ENCODE measurements around the gene PRMT7.
A peak's percentile ranks its signal among the peaks of the same experiment; 100 is the strongest.

The PRMT7 gene

GRCh38 chr16:68362947-68363657 is 52.3 kb downstream of the PRMT7 start:
- H3K9me3 ChIP-seq (ENCODE audit: insufficient read depth, low read length, severe bottlenecking), result no peaks in the 10 kb centered on the region
- peaks cover 71% of the 10 kb centered on the region for H3K79me2 ChIP-seq (ENCODE audit: insufficient read depth, low read length)
- no peaks in the 10 kb centered on the region for H3K27me3 ChIP-seq (ENCODE audit: insufficient read depth, low read length, poor library complexity)
- H3K4me1 ChIP-seq (ENCODE audit: insufficient read depth, low read length), result peaks cover 94% of the 10 kb centered on the region
- no peak overlapping the region for H2AFZ ChIP-seq (ENCODE audit: low read depth, low read length)
- H3K9ac ChIP-seq (ENCODE audit: low read depth, low read length), result no peak overlapping the region; the same call in 1 of the 2 replicates
- H3K4me2 ChIP-seq (ENCODE audit: insufficient read depth, low read length), result no peak overlapping the region
- no peak for ATAC-seq (ENCODE audit: insufficient read depth, low read depth)
- DNase-seq, result peak; percentile 15
- peaks cover 99% of the 10 kb centered on the region for H3K36me3 ChIP-seq (ENCODE audit: insufficient read depth, low read length)
- TF ChIP-seq CTCF (IDR thresholded peaks at IDR 0.05; ENCODE audit: borderline replicate concordance, extremely low read depth, low read length, poor library complexity, severe bottlenecking) (no peak), EZH2 (IDR thresholded peaks at IDR 0.05; ENCODE audit: borderline replicate concordance, low read depth, low read length, severe bottlenecking) (no peak)
- peaks cover 87% of the 10 kb centered on the region for H4K20me1 ChIP-seq (ENCODE audit: insufficient read depth, low read length)
- H3K4me3 ChIP-seq (ENCODE audit: low read depth in 1 of 2, low read length in 2 of 2), result no peak overlapping the region
- H3K27ac ChIP-seq (ENCODE audit: low read length), result peak overlapping the region; percentile 98; the same call in 1 of the 2 replicates

- Histone ChIP-seq H4K20me1 (ENCODE audit: insufficient read depth, low read length) (peaks cover 94% of the 10 kb centered on the region), H3K9me3 (ENCODE audit: insufficient read depth, low read length, severe bottlenecking) (no peaks in the 10 kb centered on the region), H3K4me2 (ENCODE audit: insufficient read depth, low read length) (peak overlapping the region; percentile 14; the same call in 1 of the 2 replicates), H3K36me3 (ENCODE audit: insufficient read depth, low read length) (peaks cover 100% of the 10 kb centered on the region), H2AFZ (ENCODE audit: low read depth, low read length) (no peak overlapping the region), H3K9ac (ENCODE audit: low read depth, low read length) (peak overlapping the region; percentile 1; the same call in 1 of the 2 replicates), H3K79me2 (ENCODE audit: insufficient read depth, low read length) (peaks cover 71% of the 10 kb centered on the region), H3K27me3 (ENCODE audit: insufficient read depth, low read length, poor library complexity) (no peaks in the 10 kb centered on the region), H3K4me1 (ENCODE audit: insufficient read depth, low read length) (peaks cover 92% of the 10 kb centered on the region), H3K27ac (ENCODE audit: low read length) (peak overlapping the region; percentile 98), H3K4me3 (ENCODE audit: low read depth in 1 of 2, low read length in 2 of 2) (no peak overlapping the region)
- TF ChIP-seq CTCF (IDR thresholded peaks at IDR 0.05; ENCODE audit: borderline replicate concordance, extremely low read depth, low read length, poor library complexity, severe bottlenecking) (no peak), EZH2 (IDR thresholded peaks at IDR 0.05; ENCODE audit: borderline replicate concordance, low read depth, low read length, severe bottlenecking) (no peak)
- ATAC-seq (ENCODE audit: insufficient read depth, low read depth) (no peak), DNase-seq (peak; percentile 12)
Measured at GRCh38 chr16:68363658-68364521, 53.1 kb downstream of the PRMT7 start.

- peak overlapping the region; percentile 1; the same call in 1 of the 2 replicates for H3K9ac ChIP-seq (ENCODE audit: low read depth, low read length)
- peaks cover 93% of the 10 kb centered on the region for H4K20me1 ChIP-seq (ENCODE audit: insufficient read depth, low read length)
- peak overlapping the region; percentile 98; the same call in 1 of the 2 replicates for H3K4me2 ChIP-seq (ENCODE audit: insufficient read depth, low read length)
- H3K4me3 ChIP-seq (ENCODE audit: low read depth in 1 of 2, low read length in 2 of 2), result no peak overlapping the region
- no peak overlapping the region for H2AFZ ChIP-seq (ENCODE audit: low read depth, low read length)
- peak; percentile 45 for TF ChIP-seq CTCF (IDR thresholded peaks at IDR 0.05; ENCODE audit: borderline replicate concordance, extremely low read depth, low read length, poor library complexity, severe bottlenecking)
- no peak for TF ChIP-seq EZH2 (IDR thresholded peaks at IDR 0.05; ENCODE audit: borderline replicate concordance, low read depth, low read length, severe bottlenecking)
- no peak for ATAC-seq (ENCODE audit: insufficient read depth, low read depth)
- H3K36me3 ChIP-seq (ENCODE audit: insufficient read depth, low read length), result peaks cover 100% of the 10 kb centered on the region
- DNase-seq, result no peak
- no peaks in the 10 kb centered on the region for H3K27me3 ChIP-seq (ENCODE audit: insufficient read depth, low read length, poor library complexity)
- H3K27ac ChIP-seq (ENCODE audit: low read length), result peak overlapping the region; percentile 98
- peaks cover 77% of the 10 kb centered on the region for H3K79me2 ChIP-seq (ENCODE audit: insufficient read depth, low read length)
- no peaks in the 10 kb centered on the region for H3K9me3 ChIP-seq (ENCODE audit: insufficient read depth, low read length, severe bottlenecking)
- peaks cover 90% of the 10 kb centered on the region for H3K4me1 ChIP-seq (ENCODE audit: insufficient read depth, low read length)
Measured at GRCh38 chr16:68364561-68364998, 53.8 kb downstream of the PRMT7 start.

Measured in DND-41 (cell line).